Adrenal gland (tissue), 5 donors: Measurements from ENCODE around the gene NXNL2.

Experiments
- POLR2A ChIP-seq, 2 donors: fragments of 450-650 bp; IDR thresholded peaks; one replicate each; pipeline ENCODE4 v1.6.1; 2017; ENCODE audit warnings: antibody characterized with exemption in 2 of 2, mild to moderate bottlenecking in 2 of 2, moderate library complexity in 1 of 2
- TF ChIP-seq, protein P1 (sequence below), 6 experiments: fragments of 450-650 bp in 4 of 6; fragments of 200-600 bp in 2 of 6; sonication (generic) in 1 of 6; IDR thresholded peaks; 1 replicate in 5 of 6; 2 replicates in 1 of 6; pipeline versions ENCODE4 v1.5.1 to v1.8.0; 2016 to 2021; ENCODE audit warnings: antibody characterized with exemption in 6 of 6, mild to moderate bottlenecking in 2 of 6, moderate library complexity in 1 of 6
- donor health status: DM: no; HTN: no; CAD: no.

DNA sequence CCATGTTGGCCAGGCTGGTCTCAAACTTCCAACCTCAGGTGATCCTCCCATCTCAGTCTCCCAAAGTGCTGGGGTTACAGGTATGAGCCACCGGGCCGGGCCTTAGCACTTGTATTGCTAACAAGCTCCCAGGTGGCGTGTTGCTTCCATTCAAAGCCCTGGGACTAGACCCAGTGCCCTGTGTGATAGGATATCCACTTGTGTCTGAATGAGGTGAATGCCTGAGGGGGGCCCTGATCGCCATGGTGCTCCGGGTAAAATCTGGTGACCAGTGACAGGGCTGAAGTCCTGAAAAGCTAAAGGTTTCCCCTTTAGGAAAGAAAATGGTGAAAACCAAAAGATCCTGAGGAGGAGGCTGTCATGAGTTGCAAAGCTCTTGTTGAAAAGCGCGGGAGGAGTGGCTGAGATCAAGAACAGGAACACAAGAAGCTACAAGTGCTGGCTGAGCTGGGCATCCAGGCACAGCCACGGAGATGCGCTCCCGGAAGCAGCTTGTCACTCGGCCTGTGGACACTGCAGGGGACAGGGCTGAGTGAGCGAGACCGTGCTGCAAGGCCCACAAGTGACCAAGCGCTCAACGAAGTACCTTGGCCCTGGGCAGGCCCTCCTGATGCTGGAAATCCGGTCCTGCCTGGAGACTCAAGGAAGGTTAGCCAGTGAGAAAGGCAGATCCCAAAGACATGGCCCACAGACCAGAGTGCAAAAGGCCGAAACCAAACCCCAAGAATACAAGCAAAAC lies 39.8 kb upstream of the NXNL2 start:
- TF ChIP-seq, protein P1, sequence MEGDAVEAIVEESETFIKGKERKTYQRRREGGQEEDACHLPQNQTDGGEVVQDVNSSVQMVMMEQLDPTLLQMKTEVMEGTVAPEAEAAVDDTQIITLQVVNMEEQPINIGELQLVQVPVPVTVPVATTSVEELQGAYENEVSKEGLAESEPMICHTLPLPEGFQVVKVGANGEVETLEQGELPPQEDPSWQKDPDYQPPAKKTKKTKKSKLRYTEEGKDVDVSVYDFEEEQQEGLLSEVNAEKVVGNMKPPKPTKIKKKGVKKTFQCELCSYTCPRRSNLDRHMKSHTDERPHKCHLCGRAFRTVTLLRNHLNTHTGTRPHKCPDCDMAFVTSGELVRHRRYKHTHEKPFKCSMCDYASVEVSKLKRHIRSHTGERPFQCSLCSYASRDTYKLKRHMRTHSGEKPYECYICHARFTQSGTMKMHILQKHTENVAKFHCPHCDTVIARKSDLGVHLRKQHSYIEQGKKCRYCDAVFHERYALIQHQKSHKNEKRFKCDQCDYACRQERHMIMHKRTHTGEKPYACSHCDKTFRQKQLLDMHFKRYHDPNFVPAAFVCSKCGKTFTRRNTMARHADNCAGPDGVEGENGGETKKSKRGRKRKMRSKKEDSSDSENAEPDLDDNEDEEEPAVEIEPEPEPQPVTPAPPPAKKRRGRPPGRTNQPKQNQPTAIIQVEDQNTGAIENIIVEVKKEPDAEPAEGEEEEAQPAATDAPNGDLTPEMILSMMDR (IDR thresholded peaks at IDR 0.05) = no peak
- TF ChIP-seq POLR2A (IDR thresholded peaks at IDR 0.05) = no peak
